GM18867 (cell line): Measurements from ENCODE around the gene STEAP4.
"Not testable (repeated sequence)": the region's sequence is repeated elsewhere in the genome, so short reads cannot be mapped to it uniquely, and the experiment has no call there.

Experiments used
- ATAC-seq: cut with Tn5 transposase; IDR thresholded peaks from one replicate; pipeline ENCODE4 v1.9.1; 2021; ENCODE audit warnings: mild to moderate bottlenecking, moderate library complexity; ENCODE audit not compliant: unreplicated experiment

Gene STEAP4

DNA sequence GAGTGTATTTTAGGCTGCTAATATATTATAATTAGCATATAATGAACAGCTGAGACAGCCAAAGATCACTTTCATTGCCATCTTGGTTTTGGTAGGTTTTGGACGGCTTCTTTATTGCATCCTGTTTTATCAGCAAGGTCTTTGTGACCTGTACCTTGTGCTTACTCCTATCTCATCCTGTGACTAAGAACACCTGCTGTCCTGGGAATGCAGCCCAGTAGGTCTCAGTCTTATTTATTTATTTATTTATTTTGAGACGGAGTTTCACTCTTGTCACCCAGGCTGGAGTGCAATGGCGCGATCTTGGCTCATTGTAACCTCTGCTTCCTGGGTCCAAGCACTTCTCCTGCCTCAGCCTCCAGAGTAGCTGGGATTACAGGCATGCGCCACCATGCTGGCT, 31.8 kb downstream of the STEAP4 start:
- not testable (repeated sequence) for ATAC-seq

GRCh38 chr7:88269586-88269985, 37.1 kb downstream of the STEAP4 start:
- no peak for ATAC-seq

DNA sequence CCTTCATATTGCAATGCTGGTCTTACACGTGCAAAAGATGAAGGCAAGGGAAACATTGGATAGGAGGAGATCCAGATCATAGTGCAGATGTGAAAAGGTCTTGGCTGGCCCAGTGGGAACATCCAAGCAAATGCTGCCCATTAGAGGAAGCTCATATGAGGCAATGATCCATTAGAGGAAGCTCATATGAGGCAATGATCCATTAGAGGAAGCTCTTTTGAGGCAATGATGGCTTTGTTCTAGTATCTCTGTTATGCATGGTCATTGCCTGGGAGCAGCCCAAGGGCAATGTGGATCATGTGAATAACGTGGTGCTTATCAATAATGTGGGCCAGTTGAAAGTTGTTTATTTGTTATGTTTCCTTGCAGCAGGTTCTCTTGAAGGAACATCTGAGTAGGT, 37.8 kb downstream of the STEAP4 start:
- ATAC-seq = no peak

DNA sequence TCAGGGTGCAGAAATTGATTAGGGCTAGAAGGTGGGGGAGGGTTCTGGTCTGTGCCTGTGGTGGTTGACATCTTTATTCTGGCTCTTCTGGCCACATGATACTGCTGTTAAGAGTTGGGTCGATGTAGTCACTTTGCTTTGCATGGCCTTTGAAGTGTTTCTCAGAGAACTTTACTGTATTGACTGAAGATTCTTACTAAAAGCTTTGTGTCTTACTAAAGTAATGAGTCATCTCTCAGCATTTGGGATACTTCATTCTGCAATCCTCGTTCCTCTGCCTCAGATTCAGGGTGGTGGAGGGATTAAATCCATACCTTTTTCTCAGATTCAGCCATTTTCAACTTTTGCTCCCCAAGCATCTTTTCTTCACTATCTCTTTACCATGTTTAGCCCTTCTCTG, 38.6 kb downstream of the STEAP4 start:
- no peak for ATAC-seq

- no peak for ATAC-seq
These were observed 39.3 kb downstream of the STEAP4 start for GRCh38 chr7:88267421-88267820.

GRCh38 chr7:88264987-88265386, 41.7 kb downstream of the STEAP4 start:
- ATAC-seq = not testable (repeated sequence)

GRCh38 chr7:88262562-88262961, 44.1 kb downstream of the STEAP4 start:
- no peak for ATAC-seq

DNA sequence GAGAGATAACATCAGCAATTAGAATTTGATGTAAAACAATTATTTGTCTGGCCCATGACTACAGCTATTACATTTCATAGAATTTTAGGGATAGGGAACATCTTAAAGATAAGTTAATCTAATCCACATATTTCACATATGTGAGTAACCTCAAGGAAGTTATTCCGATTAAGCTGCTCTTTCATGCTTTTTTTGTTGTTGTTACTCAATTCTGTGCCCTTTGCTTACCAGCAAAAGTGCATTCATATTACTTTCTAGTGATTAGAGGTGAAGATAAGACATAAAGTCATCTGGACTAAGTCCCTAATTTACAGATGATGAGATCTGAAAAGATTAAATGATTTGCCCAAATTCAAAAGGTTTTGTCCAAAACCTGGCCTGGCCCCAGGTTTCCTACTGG, 46.0 kb downstream of the STEAP4 start:
- ATAC-seq = no peak

DNA sequence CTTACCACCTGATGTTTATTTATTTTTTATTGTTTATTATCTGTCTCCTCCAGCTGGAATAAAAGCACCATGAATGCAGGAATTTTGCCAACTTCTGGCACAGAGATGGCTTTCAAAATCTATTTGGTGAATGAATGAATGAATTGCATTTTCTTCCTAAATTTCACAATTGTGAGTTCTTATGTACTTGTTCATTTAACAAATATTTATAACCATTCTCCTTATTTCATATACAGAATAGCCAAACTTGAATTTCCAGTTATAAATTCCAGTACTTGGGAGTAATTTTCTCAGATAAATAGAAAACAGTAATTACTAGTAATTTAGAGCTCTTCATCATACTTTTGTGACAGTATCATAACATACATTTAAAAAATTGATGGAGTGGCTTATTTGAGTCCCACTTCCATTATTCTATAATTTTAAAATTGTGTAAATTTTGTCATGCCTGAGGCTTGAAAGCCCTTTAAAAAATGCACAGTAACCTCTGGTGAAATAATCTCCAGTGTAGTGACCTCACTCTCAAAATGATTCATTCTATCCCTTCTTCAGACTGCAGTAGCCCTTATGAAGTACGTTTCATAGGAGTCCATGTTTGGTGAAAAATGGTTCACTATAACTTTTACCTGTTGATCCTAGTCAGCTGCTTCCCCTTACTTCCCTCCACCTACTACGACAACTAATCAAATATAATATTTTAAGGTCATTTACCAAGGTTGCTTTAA, 46.9 kb downstream of the STEAP4 start:
- no peak for ATAC-seq

- not testable (repeated sequence) for ATAC-seq
These were observed 48.4 kb downstream of the STEAP4 start for GRCh38 chr7:88258296-88258695.

GRCh38 chr7:88256906-88257305, 49.8 kb downstream of the STEAP4 start:
- no peak for ATAC-seq

- ATAC-seq = no peak
These were observed 51.8 kb downstream of the STEAP4 start for GRCh38 chr7:88254721-88255424.

DNA sequence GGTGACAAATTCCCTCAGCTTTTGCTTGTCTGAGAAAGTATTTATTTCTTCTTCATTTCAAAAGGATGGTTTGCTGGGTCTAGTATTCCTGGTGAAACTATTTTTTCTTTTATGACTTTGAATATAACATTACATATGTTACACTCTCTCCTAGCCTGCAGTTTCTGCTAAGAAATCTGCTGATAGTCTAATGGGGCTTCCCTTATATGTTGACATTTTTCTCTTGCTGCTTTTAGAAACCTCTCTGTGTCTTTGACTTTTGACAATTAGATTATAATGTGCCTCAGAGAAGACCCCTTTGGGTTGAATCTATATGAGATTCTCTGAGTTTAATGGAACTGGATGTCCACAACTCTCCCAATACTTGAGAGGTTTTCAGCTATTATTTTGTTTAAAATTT, 53.1 kb downstream of the STEAP4 start:
- ATAC-seq = no peak

- no peak for ATAC-seq
These were observed 62.4 kb downstream of the STEAP4 start for GRCh38 chr7:88244258-88244657.

GRCh38 chr7:88243345-88243909, 63.3 kb downstream of the STEAP4 start:
- peak; percentile 85 for ATAC-seq

- ATAC-seq = no peak
These were observed 66.8 kb downstream of the STEAP4 start for GRCh38 chr7:88239852-88240251.

GRCh38 chr7:88233828-88234227, 72.9 kb downstream of the STEAP4 start:
- ATAC-seq = no peak

DNA sequence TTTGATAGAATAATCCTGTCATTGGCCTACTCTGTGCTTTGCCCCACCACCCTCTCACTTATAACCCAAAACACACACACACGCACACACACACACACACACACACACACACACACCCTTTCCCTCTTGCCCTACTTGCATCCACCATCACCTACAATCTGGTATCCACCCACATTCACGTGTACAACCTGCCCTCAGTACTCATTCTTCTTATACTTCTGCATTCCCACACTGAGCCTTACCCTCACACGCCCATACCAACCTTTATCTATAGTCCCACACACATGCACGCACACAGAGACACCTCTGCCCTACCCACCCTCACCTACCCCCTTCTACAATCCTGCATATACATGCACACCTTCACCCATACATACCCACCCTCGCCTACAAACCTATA, 76.0 kb downstream of the STEAP4 start:
- ATAC-seq = no peak

- ATAC-seq = no peak
These were observed 77.2 kb downstream of the STEAP4 start for GRCh38 chr7:88229302-88229995.

DNA sequence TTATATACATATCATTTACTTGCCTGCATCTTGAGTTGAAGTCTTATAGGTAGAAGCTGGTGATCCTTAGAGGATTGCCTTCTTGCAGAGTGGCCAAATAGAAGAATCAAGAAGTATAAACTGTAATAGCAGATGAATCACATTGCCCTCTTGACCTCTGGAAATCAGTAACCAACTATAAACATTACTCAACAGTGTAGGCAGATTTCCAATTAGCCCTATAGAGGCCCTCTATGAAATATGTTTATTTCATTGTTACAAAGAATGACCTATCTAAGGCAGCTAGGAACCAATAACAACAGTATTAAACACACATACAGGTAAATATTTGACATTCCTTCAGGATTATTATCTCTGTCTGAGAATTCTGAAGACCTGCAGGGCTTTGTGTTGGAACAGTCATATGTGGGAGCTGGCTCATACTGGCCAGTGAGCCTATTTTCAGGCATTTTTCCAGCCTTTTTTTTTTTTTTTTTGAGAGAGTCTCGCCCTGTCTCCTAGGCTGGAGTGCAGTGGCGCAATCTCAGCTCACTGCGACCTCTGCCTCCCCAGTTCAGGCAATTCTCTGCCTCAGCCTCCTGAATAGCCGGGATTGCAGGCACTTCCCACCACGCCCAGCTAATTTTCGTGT, 79.7 kb downstream of the STEAP4 start:
- no peak for ATAC-seq

DNA sequence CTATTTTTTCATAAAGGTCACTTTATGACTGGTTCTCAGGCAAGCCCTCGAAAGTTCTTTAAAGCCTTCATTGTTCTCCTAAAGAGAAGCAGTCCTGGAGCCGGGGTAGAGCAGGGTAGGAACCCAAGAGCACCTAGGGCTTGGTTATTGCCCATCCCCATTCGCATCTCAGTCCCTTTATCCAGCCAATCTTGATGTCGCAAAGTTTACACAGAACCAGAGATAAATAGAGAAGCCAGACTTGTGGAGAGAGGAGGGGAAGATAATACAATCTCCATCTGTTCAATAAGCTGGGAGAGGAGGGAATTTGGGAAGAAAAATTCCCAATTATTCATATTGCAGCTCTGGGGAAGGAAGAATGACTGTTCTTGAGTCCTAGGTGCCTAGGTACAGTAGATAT, 80.5 kb downstream of the STEAP4 start:
- ATAC-seq = no peak
